Bronchial epithelial cell (primary cell): ENCODE results near the gene PNPLA5. TPM values are rescaled to one million over a fixed set of nuclear protein-coding genes. Genes with fewer than 3 reads are reported as not detected.
"Not testable (repeated sequence)": the region's sequence is repeated elsewhere in the genome, so short reads cannot be mapped to it uniquely, and the experiment has no call there.

ENCODE experiments used
- DNase-seq: peaks from one replicate; pipeline ENCODE4 v3.0.0-alpha.2; 2010; ENCODE audit warnings: low read depth
- FAIRE-seq: peaks from 2 replicates; lab custom pipeline; 2011; peaks lifted over from hg19 to GRCh38; lab: Jason Lieb, UNC
- H3K27me3 ChIP-seq: 2 replicates; pipeline ENCODE4 v1.5.1; 2011; ENCODE audit warnings: low read length; ENCODE audit not compliant: control insufficient read depth, insufficient read depth
- H3K36me3 ChIP-seq: 2 replicates; pipeline ENCODE4 v1.5.1; 2011; ENCODE audit warnings: low read length; ENCODE audit not compliant: control insufficient read depth, insufficient read depth
- H3K4me3 ChIP-seq: 2 replicates; pipeline ENCODE4 v1.5.1; 2011; ENCODE audit warnings: mild to moderate bottlenecking, low read depth, low read length, control low read depth
- CTCF ChIP-seq: IDR thresholded peaks from 2 replicates; pipeline ENCODE4 v1.5.1; 2011; ENCODE audit warnings: mild to moderate bottlenecking, moderate library complexity, low read length, control low read depth, inconsistent platforms; ENCODE audit not compliant: insufficient read depth, severe bottlenecking
- total RNA-seq: library from RNA; depleted of rRNA; stranded (reverse); fragments of >200 nt; gene quantifications from 2 replicates; pipeline ENCODE4 v1.2.1, GENCODE V29; 2014

Gene PNPLA5
- total RNA-seq, 1 donor from 2014 or later, result not detected

- TF ChIP-seq CTCF, result no peak
- H3K36me3 ChIP-seq, result no peaks in the 10 kb centered on the region
- DNase-seq (no peak), FAIRE-seq (no peak)
- H3K27me3 ChIP-seq, result peaks cover 1% of the 10 kb centered on the region
- H3K4me3 ChIP-seq, result no peak overlapping the region
Measured at GRCh38 chr22:43878831-43879550, 12.8 kb downstream of the PNPLA5 start.

- Histone ChIP-seq H3K36me3 (no peaks in the 10 kb centered on the region), H3K27me3 (peaks cover 1% of the 10 kb centered on the region), H3K4me3 (no peak overlapping the region)
- no peak for FAIRE-seq
- DNase-seq, result no peak
- no peak for TF ChIP-seq CTCF
Measured at GRCh38 chr22:43878079-43878795, 13.6 kb downstream of the PNPLA5 start.

GRCh38 chr22:43876866-43877509, 14.8 kb downstream of the PNPLA5 start:
- no peak for TF ChIP-seq CTCF
- Histone ChIP-seq H3K27me3 (peaks cover 1% of the 10 kb centered on the region), H3K4me3 (no peak overlapping the region), H3K36me3 (no peaks in the 10 kb centered on the region)
- DNase-seq (no peak), FAIRE-seq (no peak)

GRCh38 chr22:43869799-43870198, 22.0 kb downstream of the PNPLA5 start:
- Histone ChIP-seq H3K4me3 (no peak overlapping the region), H3K36me3 (no peaks in the 10 kb centered on the region), H3K27me3 (no peaks in the 10 kb centered on the region)
- no peak for FAIRE-seq
- TF ChIP-seq CTCF, result no peak
- no peak for DNase-seq

- H3K36me3 ChIP-seq, FAIRE-seq, DNase-seq, H3K27me3 ChIP-seq, H3K4me3 ChIP-seq: not testable (repeated sequence)
Measured at GRCh38 chr22:43869001-43869400, 22.8 kb downstream of the PNPLA5 start.
